ENCODE measurements around the gene ISCU.

Gene ISCU

DNA sequence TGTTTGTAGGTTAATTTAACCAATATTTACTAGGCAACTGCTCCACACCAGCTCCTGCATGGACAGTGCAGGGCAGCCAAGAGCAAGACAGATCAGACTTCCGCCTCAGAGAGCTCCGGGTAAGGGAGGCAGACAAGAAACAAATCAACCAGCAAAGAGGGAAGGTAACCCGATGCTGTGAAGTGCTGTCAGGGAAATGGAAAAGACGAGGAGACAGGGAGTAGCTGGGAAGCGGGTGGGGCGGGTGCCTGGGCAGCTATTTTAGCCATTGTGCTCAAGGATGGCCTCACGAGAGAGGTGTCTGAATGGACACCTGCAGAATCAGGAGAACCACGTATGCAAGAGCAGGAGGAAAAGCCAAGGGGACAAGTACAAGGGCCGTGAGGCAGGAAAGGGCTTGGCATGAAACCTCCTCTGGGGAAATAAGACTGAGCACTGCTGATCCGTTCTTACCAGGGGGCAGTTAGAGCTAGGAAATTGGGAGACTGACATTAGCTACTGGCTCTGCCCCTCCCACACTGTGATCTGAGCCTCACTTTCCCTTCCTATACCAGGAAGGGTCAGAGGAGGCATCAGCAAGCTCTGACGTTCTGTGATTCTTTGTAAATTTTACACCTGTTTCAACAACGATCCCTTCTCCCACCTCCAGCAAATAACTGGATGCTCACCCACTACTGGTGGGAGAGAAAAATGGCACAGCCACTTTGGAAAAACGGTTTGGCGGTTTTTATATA lies 42.0 kb downstream of the ISCU start:
- no peak for TF ChIP-seq ZNF274 (IDR thresholded peaks at IDR 0.05; ENCODE audit: low read depth, low read length)
- H3K4me3 ChIP-seq (ENCODE audit: low read length), result no peak overlapping the region

DNA sequence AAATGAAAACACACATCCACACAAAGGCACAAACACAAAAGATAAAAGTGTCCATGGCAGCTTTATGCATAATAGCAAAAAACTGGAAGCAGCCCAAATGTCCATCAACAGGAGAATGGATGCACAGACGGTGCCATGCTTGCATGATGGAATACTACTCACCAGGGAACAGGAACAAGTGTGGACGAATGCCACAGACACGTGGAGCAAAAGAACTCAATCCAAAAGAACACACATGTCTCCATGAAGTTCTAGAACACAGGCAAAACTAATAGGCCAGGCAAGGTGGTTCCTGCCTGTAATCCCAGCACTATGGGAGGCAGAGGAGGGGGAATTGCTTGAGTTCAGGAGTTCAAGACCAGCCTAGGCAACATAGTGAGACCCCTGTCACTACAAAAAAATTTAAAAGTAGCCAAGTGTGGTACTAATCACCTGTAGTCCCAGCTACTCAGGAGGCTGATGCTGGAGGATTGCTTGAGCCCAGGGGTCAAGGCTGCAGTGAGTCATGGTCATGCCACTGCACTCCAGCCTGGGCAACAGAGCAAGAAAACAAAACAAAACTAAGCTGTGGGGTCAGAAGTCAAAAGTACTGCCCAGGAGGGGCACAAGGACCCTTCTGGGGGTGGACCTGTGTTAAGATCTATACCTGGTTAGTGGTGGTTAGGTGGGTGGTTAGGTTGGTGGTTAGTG lies 42.7 kb downstream of the ISCU start:
- TF ChIP-seq ZNF274 (IDR thresholded peaks at IDR 0.05; ENCODE audit: low read depth, low read length), result no peak
- no peak overlapping the region for H3K4me3 ChIP-seq (ENCODE audit: low read length)

DNA sequence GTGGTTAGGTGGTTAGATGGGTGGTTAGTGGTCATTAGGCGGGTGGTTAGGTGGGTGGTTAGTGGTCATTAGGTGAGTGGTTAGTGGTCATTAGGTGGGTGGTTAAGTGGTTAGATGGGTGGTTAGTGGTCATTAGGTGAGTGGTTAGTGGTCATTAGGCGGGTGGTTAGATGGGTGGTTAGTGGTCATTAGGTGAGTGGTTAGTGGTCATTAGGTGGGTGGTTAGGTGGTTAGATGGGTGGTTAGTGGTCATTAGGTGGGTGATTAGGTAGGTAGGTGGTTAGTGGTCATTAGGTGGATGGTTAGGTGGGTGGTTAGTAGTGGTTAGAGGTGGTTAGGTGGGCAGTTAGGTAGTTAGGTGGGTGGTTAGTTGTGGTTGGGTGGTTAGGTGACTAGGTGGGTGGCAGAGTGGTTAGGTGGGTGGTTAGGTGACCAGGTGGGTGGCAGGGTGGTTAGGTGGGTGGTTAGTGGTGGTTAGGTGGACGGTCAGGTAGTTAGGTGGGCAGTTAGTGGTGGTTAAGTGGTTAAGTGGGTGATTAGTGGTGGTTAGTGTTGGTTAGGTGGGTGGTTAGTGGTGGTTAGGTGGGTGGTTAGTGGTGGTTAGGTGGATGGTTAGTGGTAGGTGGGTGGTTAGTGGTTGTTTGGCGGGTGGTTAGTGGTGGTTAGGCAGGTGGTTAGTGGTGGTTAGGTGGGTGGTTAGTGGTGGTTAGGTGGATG lies 43.5 kb downstream of the ISCU start:
- no peak for TF ChIP-seq ZNF274 (IDR thresholded peaks at IDR 0.05; ENCODE audit: low read depth, low read length)
- no peak overlapping the region for H3K4me3 ChIP-seq (ENCODE audit: low read length)

DNA sequence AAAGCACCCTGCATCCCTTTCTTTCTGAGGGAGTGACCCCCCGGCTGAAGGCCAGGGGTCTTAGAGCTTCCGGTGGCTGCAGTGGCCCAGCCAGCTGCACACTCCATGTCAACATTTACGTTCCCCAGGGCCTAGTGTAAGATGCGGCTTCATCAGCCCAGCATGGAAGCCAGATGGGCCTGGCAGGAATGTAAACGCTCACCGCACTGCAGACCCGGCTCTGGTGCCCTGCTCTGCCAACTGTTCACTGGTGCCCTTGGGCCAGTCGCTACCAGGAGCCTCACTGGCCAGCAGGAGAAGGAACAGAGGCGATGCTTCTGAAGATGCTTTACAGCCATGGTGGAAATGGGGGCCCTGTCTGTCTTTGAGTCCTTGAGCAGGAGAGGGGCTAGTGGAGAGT lies 44.1 kb downstream of the ISCU start:
- no peak for TF ChIP-seq ZNF274 (IDR thresholded peaks at IDR 0.05; ENCODE audit: low read depth, low read length)
- no peak overlapping the region for H3K4me3 ChIP-seq (ENCODE audit: low read length)

DNA sequence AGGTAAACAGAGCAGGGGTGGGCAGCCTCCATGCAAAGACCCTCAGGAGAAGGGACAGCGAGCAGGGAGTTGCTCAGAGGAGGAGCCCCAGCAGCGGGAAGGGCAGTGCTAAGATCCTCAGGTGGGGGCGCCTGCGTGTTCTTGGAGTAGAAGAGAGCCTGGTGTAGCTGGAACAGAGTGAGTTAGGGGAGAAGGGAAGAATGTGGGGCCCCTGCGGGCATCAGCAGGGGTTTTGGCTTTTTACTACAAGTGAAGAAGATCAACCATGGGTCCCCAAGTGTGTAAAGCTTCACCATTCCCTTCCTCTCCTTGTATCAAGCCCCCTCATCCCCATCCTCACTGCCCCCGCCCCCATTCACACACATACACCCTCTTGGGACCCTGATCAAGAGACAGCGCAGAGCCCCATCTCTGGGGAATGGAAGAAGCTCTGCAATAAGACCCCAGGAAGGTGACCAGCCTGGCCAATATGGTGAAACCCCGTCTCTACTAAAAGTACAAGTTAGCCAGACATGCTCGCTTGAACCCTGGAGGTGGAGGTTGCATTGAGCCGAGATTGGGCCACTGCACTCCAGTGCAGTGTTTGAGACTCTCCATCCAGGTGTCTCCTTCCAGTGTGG lies 45.7 kb downstream of the ISCU start:
- no peak for TF ChIP-seq ZNF274 (IDR thresholded peaks at IDR 0.05; ENCODE audit: low read depth, low read length)

DNA sequence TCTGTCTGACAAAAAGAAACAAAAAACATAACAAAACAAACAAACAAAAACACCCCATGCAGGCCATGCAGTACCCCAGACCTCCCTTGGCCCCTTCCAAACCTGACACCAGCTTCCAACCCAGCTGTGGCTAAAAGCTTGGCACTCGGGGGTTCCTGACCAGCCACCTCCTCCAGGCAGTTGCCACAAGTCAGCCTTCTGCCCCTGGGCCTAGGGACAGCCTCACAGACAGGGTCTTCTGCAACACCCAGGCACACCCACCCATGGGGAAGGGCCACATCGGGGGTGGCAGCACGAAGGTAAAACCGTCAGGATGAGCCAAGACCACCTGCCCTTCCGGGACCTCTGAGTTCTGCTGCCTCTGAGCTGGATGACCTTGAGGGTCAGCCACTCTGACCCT lies 46.2 kb downstream of the ISCU start:
- no peak for TF ChIP-seq ZNF274 (IDR thresholded peaks at IDR 0.05; ENCODE audit: low read depth, low read length)
- H3K4me3 ChIP-seq (ENCODE audit: low read length), result no peak overlapping the region

More for the DNA sequence above, 45.7 kb downstream of the ISCU start:
- H3K4me3 ChIP-seq (ENCODE audit: low read length), result no peak overlapping the region

DNA sequence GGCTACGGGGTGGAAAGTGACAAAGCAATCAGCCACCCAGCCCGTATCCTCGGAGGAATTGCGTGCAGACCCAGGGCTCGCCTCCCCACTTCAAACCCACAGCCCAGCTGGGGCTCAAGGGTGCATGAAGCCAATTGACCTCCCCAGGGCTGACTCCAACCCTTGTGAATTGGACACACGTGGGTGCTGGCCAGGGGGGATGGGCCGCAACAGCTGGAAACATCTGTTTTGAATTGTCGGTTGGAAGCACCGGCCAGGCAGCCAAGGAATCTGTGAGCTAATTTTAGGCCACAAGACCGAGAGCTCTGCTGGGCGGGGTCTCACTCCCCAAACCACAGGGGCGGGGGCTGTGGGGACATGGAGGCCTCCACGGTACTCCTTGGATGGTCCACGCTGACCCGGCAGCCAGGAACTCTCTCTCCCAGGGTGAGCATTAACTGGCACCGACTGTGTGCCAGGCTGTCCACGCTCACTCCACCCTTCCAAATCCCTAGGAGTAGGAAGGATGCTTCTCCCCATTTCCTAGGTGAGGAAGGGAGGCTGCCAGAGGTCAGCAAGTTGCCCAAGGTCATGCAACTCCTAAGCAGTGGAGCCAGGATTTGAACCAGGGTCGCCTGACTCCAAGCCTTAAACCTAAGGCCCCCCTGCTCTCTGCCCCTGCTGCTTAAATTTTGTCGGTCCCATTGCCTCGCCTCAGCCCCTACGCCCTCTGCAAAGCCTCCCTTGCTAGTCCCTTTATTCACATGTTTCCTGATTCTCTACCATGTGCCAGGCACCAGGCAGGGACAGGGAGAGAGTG lies 47.3 kb downstream of the ISCU start:
- no peak for TF ChIP-seq ZNF274 (IDR thresholded peaks at IDR 0.05; ENCODE audit: low read depth, low read length)
- H3K4me3 ChIP-seq (ENCODE audit: low read length), result no peak overlapping the region

DNA sequence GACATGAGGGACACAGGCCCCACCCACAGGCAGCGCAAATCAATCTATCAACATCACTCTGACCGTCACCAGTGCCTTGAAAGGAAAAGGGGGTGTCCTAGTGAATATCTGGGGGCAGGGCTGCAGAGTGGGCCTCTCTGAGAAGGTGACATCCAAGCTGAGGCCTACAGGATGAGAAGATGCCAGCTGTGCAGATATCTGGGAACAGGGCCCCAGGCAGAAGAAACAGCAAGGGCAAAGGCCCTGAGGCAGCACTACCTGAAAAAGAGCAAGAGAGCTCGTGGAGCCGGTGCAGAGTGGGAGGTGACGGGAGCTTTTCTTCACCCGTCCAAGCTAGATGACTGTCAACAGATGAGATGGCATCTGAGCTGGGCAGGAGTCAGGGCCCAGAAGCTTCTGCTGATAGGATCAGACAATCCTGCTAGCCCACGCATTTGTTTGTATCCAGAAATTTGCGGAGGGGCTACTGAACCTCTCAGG lies 48.0 kb downstream of the ISCU start:
- TF ChIP-seq ZNF274 (IDR thresholded peaks at IDR 0.05; ENCODE audit: low read depth, low read length), result no peak
- no peak overlapping the region for H3K4me3 ChIP-seq (ENCODE audit: low read length)

DNA sequence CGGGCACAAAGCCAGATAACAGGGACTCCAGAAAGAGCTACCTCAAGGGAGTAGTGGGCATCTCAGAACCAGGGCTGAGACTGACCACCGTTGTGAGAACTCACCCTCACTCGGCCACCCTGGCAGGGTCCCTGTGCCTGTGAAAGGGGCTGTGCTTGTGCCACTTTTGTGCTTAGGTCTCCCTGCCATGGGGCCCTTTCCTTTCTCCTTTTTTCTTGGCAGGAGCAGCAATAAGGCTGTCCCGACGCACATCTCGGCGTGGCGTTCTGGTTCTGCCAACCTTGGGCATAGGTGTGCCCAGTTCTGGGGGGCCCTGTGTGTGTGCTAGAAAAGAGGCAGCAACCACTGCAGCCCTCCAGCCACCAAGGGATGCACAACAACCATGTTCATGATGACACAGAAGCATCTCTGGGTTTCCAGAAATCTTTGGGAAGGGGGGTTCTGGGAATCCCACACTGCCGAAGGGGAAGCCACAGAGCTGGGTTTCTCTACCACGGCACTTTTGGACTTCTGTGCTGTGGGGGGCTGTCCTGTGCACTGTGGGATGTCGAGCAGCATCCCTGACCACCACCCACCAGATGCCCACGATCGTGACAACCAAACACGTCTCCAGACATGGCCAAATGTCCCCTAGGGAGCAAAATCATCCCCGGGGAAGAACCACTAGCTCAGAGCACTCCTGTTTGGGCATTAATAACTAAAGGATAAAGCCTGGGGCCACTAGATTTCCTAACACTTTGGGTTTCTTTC lies 48.6 kb downstream of the ISCU start:
- no peak overlapping the region for H3K4me3 ChIP-seq (ENCODE audit: low read length)
- no peak for TF ChIP-seq ZNF274 (IDR thresholded peaks at IDR 0.05; ENCODE audit: low read depth, low read length)

DNA sequence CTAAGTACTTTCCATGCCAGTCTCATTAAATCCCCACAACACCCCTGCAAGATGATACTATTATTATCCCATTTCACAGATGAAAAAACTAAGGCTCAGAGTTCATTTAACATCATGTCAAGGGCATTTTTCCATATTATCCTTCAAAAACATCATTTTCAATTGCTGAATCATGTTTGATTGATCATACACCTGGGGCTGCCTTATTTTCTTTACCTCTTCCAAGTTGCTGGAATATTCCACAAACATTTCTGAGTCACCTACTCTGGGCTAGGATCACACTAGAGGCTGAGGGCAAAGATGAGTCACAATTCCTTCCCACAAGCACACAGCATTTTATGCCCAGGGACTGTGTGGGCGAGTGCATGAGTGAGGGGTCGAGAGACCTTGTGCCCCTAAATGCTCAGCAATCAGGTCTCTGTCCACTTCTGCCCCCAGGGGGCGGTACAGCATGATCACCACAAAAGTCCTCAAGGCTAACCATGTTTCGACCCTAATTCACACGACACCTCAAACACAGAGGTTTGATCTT lies 49.6 kb downstream of the ISCU start:
- TF ChIP-seq ZNF274 (IDR thresholded peaks at IDR 0.05; ENCODE audit: low read depth, low read length), result no peak
- H3K4me3 ChIP-seq (ENCODE audit: low read length), result no peak overlapping the region

DNA sequence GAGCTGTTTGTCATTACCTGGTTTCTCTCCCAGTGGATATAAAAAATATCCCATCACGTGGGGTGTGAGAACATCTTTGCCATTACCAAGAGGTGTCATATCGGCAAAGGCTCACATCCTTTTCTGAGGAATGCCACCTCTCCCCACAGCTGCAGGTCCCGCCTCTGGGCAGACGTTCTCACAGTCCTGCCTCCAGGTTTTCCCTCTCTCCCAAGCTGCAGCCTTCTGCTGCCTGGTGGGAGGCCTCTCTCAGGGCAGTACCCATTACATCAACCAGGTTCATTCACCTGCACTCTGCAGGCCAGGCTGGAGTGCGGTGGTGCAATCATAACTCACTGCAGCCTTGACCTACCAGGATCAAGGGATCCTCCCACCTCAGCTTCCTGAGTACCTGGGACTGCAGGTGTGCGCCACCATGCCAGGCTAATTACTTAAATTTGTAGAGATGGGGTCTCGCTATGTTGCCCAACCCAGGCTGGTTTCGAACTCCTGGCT lies 50.4 kb downstream of the ISCU start:
- H3K4me3 ChIP-seq (ENCODE audit: low read length), result no peak overlapping the region
- TF ChIP-seq ZNF274 (IDR thresholded peaks at IDR 0.05; ENCODE audit: low read depth, low read length), result no peak

DNA sequence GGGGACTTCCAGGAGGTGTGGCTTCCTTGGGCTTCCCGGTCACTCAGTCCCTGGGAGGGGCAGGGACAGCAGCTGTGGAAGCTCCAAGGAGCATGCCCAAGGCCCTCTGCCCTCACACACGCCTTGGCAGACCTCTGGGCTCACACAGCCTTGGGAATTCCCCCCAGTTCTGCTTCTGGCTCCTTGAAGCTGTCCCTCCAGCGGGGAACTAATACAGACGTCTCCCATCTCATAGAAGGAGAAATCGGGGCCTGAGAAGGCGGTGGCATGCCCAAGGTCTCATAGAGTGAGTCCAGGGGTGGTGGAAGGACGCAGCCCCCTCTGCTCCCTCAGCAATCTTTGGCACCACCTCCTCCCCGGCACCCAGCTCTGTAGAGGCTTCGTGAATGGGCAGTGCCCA lies 51.2 kb downstream of the ISCU start:
- TF ChIP-seq ZNF274 (IDR thresholded peaks at IDR 0.05; ENCODE audit: low read depth, low read length), result no peak
- H3K4me3 ChIP-seq (ENCODE audit: low read length), result no peak overlapping the region

DNA sequence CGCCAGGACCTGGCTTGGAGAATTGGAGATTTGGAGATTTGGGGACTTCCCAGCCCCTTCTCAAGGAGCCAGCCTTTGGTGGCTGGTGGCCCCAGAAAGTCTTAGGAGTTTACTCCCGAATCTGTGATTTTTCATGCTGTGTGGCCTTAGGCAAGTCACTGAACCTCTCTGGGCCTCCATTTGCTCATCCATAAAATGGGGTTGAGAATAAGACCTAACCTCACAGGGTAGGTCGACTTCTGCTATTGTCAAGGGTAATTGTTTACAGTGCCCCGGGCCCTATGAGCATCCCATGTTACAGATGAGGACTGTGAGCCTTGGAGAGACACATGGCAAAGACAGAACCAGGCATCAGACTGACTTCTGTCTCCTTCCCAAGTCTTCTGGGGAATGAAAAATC lies 51.6 kb downstream of the ISCU start:
- H3K4me3 ChIP-seq (ENCODE audit: low read length), result no peak overlapping the region
- TF ChIP-seq ZNF274 (IDR thresholded peaks at IDR 0.05; ENCODE audit: low read depth, low read length), result no peak

All from GM08714 (cell line).